ENCODE data around the gene UBE2E1. TPM values are rescaled to one million over a fixed set of nuclear protein-coding genes. Genes with fewer than 3 reads are reported as not detected.

Gene UBE2E1
- total RNA-seq, 5 donors from 2014 or later (not counting 1 experiment from before 2014, with no cell fraction given), result 39.1 to 71.8 (median 51.6) TPM

DNA sequence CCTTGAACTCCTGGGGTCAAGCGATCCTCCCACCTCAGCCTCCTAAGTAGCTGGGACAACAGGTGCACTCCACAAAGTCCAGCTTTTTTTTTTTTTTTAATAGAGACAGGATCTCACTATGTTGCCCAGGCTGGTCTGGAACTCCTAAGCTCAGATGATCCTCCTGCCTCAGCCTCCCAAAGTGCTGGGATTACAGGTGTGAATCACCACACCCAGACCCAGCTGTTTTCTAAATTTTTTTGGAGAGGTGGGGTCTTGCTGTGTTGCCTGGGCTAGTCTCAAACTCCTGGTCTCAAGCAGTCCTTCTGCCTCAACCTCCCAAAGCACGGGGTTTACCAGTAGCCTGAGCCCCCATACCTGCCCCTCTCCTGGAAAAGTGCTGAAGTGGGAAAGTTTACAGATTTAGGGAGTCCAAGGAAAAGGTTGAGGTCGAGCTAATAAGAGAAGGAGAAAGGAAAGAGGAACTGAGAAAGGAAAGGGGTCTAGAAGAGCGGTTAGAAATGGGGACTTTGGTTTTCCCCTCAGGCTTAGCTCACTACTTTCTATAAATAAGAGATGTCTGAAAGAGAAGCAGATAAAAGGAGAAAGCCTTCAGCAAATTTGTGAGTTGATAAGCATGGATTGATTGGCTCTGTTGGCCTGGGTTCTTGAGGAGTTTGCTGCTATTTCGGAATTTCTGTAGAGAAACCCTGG is 23.6 kb downstream of the UBE2E1 start:
- DNase-seq, result no peak
- Mint-ChIP-seq H3K27ac (no peak overlapping the region), H3K4me1 (peaks cover 55 to 66% (median 64%) of the 10 kb centered on the region in 3 donors), H3K27me3 (no peaks in the 10 kb centered on the region), H3K9me3 (no peaks in the 10 kb centered on the region), H3K36me3 (peaks cover 3% of the 10 kb centered on the region), H3K4me3 (no peak overlapping the region)
- Histone ChIP-seq H3K4me1 (ENCODE audit: control insufficient read depth in 1 of 2, extremely low read depth in 1 of 2, insufficient read depth in 2 of 2, low read length in 2 of 2) (peaks cover 0 to 3% of the 10 kb centered on the region in 2 experiments), H3K4me3 (ENCODE audit: control insufficient read depth in 1 of 2, extremely low read depth in 1 of 2, low read length in 1 of 2) (no peak overlapping the region), H3K27me3 (replicated peaks in 1 of 2; ENCODE audit: control insufficient read depth in 2 of 2, extremely low read depth in 1 of 2, insufficient read depth in 2 of 2, low read length in 1 of 2) (no peaks in the 10 kb centered on the region), H3K36me3 (ENCODE audit: control insufficient read depth in 2 of 2, extremely low read depth in 1 of 2, insufficient read depth in 1 of 2, low read length in 1 of 2) (no peaks in the 10 kb centered on the region), H3K9me3 (no peaks in the 10 kb centered on the region), H3K27ac (ENCODE audit: low read length) (no peak overlapping the region)
- WGBS (ENCODE audit: insufficient coverage), result no CpG with 5 or more reads among the region's 5 CpGs
- ChIA-PET CTCF (interaction anchor here in 1 of 2 donors (0.6 to 1.1 kb wide), 3 partner anchors 25 to 155 kb away, joined by 3 to 11 read pairs (median 3); no protein-coding TSS in a partner anchor), POLR2A (interaction anchor here in 1 of 2 donors (0.6 kb wide), 1 partner anchor 23 kb away, joined by 6 read pairs; no protein-coding TSS in a partner anchor)
- no peak for ATAC-seq (replicated peaks in 1 of 4)

DNA sequence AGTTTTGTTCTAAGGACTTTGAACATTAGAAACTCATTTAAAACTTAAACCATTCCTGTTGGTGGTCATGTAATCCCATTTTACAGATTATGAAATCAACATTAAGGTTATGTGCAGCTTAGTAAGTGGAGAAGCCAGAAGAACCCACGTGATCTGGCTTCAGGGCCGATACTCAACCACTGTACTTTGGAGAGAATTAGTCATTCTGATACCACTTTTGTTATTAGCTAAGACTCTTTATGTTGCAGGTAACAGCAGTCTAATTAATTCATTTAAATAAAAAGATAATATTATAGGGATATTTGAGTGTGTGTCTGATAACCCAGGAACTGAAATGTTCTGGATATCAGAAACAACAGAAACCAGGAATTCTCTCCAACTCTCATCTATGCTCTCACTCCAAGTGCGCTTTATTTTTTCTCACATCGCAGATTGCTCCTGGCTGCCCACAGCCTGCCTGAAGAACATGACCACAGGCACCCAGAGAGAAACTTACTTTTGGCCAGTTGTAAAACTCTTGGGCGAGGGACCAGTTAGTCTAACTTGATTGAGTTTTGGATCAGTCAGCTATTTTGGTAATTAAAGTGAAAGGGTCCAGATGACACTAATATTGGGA is 25.2 kb downstream of the UBE2E1 start:
- ChIA-PET POLR2A (interaction anchor here (0.5 to 0.6 kb wide), 4 partner anchors 16 to 167 kb away, joined by 3 to 6 read pairs (median 3); no protein-coding TSS in a partner anchor), CTCF (no interaction called here)
- peaks cover 0 to 3% of the 10 kb centered on the region in 2 experiments for H3K4me1 ChIP-seq (ENCODE audit: control insufficient read depth in 1 of 2, extremely low read depth in 1 of 2, insufficient read depth in 2 of 2, low read length in 2 of 2)

DNA sequence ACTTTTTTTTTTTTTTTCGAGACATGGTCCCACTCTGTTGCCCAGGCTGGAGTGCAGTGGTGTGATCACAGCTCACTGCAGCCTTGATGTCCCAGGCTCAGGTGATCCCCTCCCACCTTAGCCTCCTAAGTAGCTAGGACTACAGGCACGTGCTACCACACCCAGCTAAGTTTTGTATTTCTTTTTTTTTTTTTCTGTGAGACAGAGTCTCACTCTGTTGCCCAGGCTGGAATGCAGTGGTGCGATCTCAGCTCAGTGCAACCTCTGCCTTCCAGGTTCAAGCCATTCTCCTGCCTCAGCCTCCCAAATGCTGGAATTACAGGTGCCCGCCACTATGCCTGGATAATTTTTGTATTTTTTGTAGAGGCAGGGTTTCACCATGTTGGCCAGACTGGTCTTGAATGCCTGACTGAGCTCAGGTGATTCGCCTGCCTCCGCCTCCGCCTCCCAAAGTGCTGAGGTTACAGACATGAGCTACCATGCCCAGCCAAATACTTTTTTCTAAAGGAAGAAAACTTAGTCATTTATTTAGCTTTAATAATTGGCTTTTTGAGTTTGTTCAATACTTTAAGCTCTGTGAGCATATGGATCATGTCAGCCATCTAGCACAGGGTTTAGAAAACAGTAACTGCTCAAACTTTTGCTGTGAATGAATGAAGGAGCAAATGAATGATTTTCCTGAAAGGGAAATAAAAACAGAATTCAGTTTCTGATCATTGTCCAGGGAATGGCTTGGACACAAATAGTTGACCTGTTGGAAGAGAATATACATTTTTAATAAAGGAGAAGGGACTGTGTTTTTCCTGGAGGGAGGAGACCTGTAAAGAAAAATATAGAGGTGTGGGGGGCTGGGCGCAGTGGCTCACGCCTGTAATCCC is 26.0 kb downstream of the UBE2E1 start:
- POLR2A ChIA-PET, result interaction anchor here (0.6 kb wide), 3 partner anchors 23 to 166 kb away, joined by 3 read pairs; no protein-coding TSS in a partner anchor
- no CpG with 5 or more reads among the region's 9 CpGs for WGBS (ENCODE audit: insufficient coverage)
- Mint-ChIP-seq H3K27me3 (no peaks in the 10 kb centered on the region), H3K4me3 (no peak overlapping the region), H3K9me3 (no peaks in the 10 kb centered on the region), H3K27ac (no peak overlapping the region), H3K4me1 (peaks cover 53 to 66% (median 63%) of the 10 kb centered on the region in 3 donors), H3K36me3 (peaks cover 3% of the 10 kb centered on the region)
- no peaks in the 10 kb centered on the region for H3K4me1 ChIP-seq (ENCODE audit: control insufficient read depth in 1 of 2, extremely low read depth in 1 of 2, insufficient read depth in 2 of 2, low read length in 2 of 2)
- H3K9me3 ChIP-seq, result no peaks in the 10 kb centered on the region
- H3K36me3 ChIP-seq (ENCODE audit: control insufficient read depth in 2 of 2, extremely low read depth in 1 of 2, insufficient read depth in 1 of 2, low read length in 1 of 2), result no peaks in the 10 kb centered on the region
- H3K27me3 ChIP-seq (replicated peaks in 1 of 2; ENCODE audit: control insufficient read depth in 2 of 2, extremely low read depth in 1 of 2, insufficient read depth in 2 of 2, low read length in 1 of 2), result no peaks in the 10 kb centered on the region
- CTCF ChIA-PET, result no interaction called here
- ATAC-seq (replicated peaks in 1 of 4) (no peak), DNase-seq (no peak)
- no peak overlapping the region for H3K4me3 ChIP-seq (ENCODE audit: control insufficient read depth in 1 of 2, extremely low read depth in 1 of 2, low read length in 1 of 2)
- H3K27ac ChIP-seq (ENCODE audit: low read length), result no peak overlapping the region

More for the DNA sequence above, 25.2 kb downstream of the UBE2E1 start:
- Mint-ChIP-seq H3K27ac (no peak overlapping the region), H3K27me3 (no peaks in the 10 kb centered on the region), H3K36me3 (peaks cover 3% of the 10 kb centered on the region), H3K4me1 (peaks cover 51 to 65% (median 64%) of the 10 kb centered on the region in 3 donors), H3K9me3 (no peaks in the 10 kb centered on the region), H3K4me3 (no peak overlapping the region)
- ATAC-seq (replicated peaks in 1 of 4), result no peak
- H3K4me3 ChIP-seq (ENCODE audit: control insufficient read depth in 1 of 2, extremely low read depth in 1 of 2, low read length in 1 of 2), result no peak overlapping the region
- no CpG with 5 or more reads among the region's 5 CpGs for WGBS (ENCODE audit: insufficient coverage)
- H3K27me3 ChIP-seq (replicated peaks in 1 of 2; ENCODE audit: control insufficient read depth in 2 of 2, extremely low read depth in 1 of 2, insufficient read depth in 2 of 2, low read length in 1 of 2), result no peaks in the 10 kb centered on the region
- no peak overlapping the region for H3K27ac ChIP-seq (ENCODE audit: low read length)
- no peaks in the 10 kb centered on the region for H3K9me3 ChIP-seq
- DNase-seq, result no peak
- H3K36me3 ChIP-seq (ENCODE audit: control insufficient read depth in 2 of 2, extremely low read depth in 1 of 2, insufficient read depth in 1 of 2, low read length in 1 of 2), result no peaks in the 10 kb centered on the region

DNA sequence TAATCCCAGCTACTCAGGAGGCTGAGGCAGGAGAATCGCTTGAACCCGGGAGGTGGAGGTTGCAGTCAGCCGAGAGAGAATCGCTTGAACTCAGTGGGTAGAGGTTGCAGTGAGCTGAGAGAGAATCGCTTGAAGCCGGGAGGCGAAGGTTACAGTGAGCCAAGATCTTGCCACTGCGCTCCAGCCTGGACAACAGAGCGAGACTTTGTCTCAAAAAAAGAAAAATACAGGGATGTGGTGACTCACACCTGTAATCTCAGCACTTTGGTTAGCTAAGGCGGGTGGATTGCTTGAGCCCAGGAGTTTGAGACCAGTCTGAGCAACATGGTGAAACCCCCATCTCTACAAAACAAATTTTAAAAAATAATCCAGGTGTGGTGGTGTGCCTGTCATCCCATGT is 26.8 kb downstream of the UBE2E1 start:
- WGBS (ENCODE audit: insufficient coverage), result 99% methylated on average over 9 of the region's 10 CpGs
- Histone ChIP-seq H3K4me1 (ENCODE audit: control insufficient read depth in 1 of 2, extremely low read depth in 1 of 2, insufficient read depth in 2 of 2, low read length in 2 of 2) (no peaks in the 10 kb centered on the region), H3K4me3 (ENCODE audit: control insufficient read depth in 1 of 2, extremely low read depth in 1 of 2, low read length in 1 of 2) (no peak overlapping the region), H3K36me3 (ENCODE audit: control insufficient read depth in 2 of 2, extremely low read depth in 1 of 2, insufficient read depth in 1 of 2, low read length in 1 of 2) (no peaks in the 10 kb centered on the region), H3K27ac (ENCODE audit: low read length) (no peak overlapping the region), H3K27me3 (replicated peaks in 1 of 2; ENCODE audit: control insufficient read depth in 2 of 2, extremely low read depth in 1 of 2, insufficient read depth in 2 of 2, low read length in 1 of 2) (no peaks in the 10 kb centered on the region), H3K9me3 (no peaks in the 10 kb centered on the region)
- POLR2A ChIA-PET, result no interaction called here
- CTCF ChIA-PET, result no interaction called here
- DNase-seq, result no peak
- ATAC-seq (replicated peaks in 1 of 4), result no peak
- H3K4me3 Mint-ChIP-seq, result no peak overlapping the region
- H3K27me3 Mint-ChIP-seq, result no peaks in the 10 kb centered on the region
- H3K36me3 Mint-ChIP-seq, result peaks cover 3% of the 10 kb centered on the region
- no peak overlapping the region for H3K27ac Mint-ChIP-seq
- H3K9me3 Mint-ChIP-seq, result no peaks in the 10 kb centered on the region
- H3K4me1 Mint-ChIP-seq, result peaks cover 56 to 69% (median 67%) of the 10 kb centered on the region in 3 donors

DNA sequence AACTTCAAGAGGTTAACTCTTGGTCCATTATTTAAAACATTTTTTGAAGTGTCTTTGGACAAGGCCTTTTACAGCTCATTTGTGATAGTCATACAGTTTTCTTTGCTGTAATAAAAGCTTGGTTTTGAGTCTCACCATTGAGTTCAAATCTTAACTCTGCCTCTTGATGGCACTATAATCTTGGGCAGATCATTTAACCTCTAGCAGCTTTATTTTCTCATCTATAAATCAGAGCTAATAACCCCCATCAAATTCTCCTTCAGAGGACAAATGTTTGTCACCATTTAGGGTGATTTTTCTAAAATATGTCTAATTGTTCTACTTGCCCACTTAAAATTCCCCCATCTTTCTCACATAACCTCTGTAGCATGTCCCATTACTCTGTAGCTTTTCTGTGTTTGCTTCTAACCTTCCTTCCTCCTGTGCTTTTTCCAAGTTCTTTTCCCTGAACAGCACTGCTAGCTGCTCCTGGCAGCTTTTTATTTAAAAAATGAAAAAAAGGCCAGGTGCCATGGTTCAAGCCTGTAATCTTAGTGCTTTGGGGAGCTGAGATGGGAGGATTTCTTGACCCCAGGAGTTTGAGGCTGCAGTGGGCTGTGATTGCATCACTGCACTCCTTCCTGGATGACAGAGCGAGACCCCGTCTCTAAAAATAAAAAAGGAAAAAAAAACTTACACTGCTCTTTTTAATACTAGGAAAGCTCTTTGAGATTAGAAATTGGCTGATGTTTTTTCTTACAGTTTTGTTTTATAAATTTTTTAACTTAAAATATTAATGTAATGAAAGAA is 28.5 kb downstream of the UBE2E1 start:
- peaks cover 3% of the 10 kb centered on the region for H3K36me3 Mint-ChIP-seq
- DNase-seq (peak in 1 of 35 experiments; percentile 8), ATAC-seq (replicated peaks in 1 of 4) (no peak)
- WGBS (ENCODE audit: insufficient coverage), result no CpG with 5 or more reads among the region's 2 CpGs
- CTCF ChIA-PET, result interaction anchor here (0.5 to 1.5 kb wide), 7 partner anchors 11 to 84 kb away, joined by 3 to 5 read pairs (median 4); partner anchors contain the start of genes NKIRAS1 (in 1 of the 2) and RPL15 (in 1 of the 2)
- Histone ChIP-seq H3K9me3 (no peaks in the 10 kb centered on the region), H3K4me1 (ENCODE audit: control insufficient read depth in 1 of 2, extremely low read depth in 1 of 2, insufficient read depth in 2 of 2, low read length in 2 of 2) (no peaks in the 10 kb centered on the region), H3K36me3 (ENCODE audit: control insufficient read depth in 2 of 2, extremely low read depth in 1 of 2, insufficient read depth in 1 of 2, low read length in 1 of 2) (no peaks in the 10 kb centered on the region), H3K4me3 (ENCODE audit: control insufficient read depth in 1 of 2, extremely low read depth in 1 of 2, low read length in 1 of 2) (no peak overlapping the region), H3K27me3 (replicated peaks in 1 of 2; ENCODE audit: control insufficient read depth in 2 of 2, extremely low read depth in 1 of 2, insufficient read depth in 2 of 2, low read length in 1 of 2) (no peaks in the 10 kb centered on the region), H3K27ac (ENCODE audit: low read length) (no peak overlapping the region)
- no peaks in the 10 kb centered on the region for H3K27me3 Mint-ChIP-seq
- no peaks in the 10 kb centered on the region for H3K9me3 Mint-ChIP-seq
- POLR2A ChIA-PET, result no interaction called here
- H3K4me1 Mint-ChIP-seq, result peaks cover 51 to 63% (median 60%) of the 10 kb centered on the region in 3 donors
- H3K4me3 Mint-ChIP-seq, result no peak overlapping the region
- H3K27ac Mint-ChIP-seq, result no peak overlapping the region

Measured in T-cell (primary cell).